Stimulated activated CD8-positive, alpha-beta memory T cell treated with anti-CD3 and anti-CD28 coated beads, Interleukin-4, amount 100 ng/mL, for 1 hour (primary cell): ENCODE results near the gene POLR2L.

Source experiments
- DNase-seq, 2 donors: peaks; one replicate each; pipeline ENCODE4 v3.0.0-alpha.2; 2020; ENCODE audit warnings: low read depth in 2 of 2, low spot score in 1 of 2

The POLR2L gene

DNA sequence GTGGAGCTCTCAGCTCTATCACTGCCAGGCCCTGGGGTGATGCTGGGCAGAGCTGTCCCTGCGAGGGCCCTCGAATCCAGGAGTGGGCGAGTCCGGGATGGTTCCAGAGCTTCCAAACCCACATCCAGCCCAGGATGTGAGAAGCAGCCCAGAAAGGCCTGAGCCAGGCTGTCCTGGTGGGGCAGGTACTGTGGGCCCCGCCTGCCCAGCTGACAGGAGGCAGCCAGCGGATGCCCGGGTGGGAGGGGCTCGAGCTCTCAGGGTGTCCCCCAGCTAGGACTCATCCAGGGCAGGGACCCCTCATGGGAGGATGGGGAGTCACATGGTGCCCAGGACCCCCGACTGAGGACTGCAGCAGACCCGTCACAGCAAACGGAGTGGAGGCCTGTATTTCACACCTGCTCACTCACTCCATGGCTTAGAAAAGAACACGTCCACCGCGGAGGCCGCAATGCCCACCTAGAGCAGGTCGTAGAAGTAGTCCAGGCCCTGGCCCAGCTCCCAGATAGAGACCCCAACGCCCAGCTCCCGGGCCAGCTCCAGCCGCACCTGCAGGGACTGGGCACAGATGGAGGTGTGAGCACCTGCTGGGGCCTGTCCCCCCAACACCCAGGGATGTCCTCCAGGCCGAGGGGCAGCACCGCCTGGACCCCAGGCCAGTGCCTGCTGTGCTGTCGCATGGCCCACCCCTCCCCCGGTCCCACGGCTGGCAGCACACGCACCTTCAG is 27.2 kb upstream of the POLR2L start:
- DNase-seq, result no peak

DNA sequence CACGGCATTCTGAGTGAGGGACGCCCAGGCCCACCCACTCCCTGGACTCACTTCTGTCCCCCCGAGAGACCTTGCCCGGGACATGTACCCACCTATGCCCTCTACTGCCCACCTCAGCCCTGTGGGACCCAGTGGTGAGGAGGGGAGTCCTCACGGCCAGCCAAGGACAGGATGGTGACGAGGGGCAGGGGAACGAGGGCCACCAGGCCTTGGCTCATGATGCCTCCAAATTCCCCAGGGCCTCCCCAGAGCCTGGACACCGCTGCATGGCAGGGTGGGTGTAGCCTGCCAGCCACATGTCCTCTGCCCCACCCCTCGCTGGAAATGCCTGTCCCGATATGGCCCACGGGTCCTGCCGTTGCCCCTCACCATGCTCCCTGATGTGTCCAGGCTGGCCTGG is 26.5 kb upstream of the POLR2L start:
- no peak for DNase-seq

DNA sequence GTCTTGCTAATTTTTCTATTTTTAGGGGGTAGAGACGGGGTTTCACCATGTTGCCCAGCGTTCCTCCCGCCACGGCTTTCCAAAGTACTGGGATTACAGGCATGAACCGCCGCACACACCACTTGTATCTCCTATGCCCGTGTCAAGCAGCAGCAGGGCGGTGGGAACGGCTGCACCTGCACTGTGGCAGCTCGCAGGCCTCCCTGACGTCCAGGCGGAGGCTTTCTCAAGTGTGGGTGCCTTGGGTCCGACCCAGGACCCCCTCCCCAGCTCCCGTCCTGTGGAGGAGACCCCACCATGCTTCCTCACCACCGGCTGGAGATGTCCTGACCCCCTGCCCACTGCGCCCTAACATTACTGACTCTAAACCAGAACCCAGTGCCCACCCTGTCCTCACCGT is 26.1 kb upstream of the POLR2L start:
- DNase-seq, result no peak

DNA sequence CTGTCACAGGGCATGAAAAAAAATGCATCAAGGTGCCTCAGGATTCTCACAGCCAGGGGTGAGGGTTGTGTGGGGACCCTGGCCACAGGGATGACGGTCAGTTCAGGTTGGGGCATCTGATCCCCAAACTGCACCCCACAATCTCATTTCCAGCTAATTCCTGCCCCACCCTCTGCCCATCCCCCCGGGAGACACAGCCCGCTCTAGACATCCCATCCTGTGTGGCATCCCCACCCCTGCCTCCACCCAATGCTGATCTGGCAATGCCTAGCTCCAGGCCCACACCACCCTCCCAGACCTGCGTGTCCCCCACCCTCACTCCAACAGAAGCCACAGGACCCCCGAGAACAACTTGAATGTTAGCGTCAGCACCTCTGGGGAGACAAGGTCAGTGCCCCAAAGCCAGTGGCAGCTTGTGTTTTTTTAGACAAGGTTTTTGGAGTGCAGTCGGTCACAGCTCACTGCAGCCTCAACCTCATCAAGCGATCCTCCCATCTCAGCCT is 25.6 kb upstream of the POLR2L start:
- no peak for DNase-seq

DNA sequence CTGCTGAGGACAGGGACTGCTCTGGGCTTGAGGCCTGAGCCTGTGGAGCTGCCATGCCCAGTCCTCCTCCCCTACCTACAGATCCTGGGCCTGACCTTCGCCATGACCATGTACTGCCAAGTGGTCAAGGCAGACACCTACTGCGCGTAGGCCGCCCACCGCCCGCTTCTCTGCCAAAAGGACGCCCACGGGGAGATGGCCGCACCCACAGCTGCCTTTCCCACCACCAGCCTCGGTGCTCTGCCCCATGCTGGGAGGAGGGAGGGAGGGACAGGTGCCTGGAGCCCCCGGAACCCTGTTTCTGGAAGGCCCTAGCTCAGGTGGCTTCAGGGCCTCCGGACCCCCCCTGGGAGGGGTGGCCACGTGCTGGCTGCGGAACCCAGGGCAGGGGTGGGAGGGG is 24.2 kb upstream of the POLR2L start:
- no peak for DNase-seq

DNA sequence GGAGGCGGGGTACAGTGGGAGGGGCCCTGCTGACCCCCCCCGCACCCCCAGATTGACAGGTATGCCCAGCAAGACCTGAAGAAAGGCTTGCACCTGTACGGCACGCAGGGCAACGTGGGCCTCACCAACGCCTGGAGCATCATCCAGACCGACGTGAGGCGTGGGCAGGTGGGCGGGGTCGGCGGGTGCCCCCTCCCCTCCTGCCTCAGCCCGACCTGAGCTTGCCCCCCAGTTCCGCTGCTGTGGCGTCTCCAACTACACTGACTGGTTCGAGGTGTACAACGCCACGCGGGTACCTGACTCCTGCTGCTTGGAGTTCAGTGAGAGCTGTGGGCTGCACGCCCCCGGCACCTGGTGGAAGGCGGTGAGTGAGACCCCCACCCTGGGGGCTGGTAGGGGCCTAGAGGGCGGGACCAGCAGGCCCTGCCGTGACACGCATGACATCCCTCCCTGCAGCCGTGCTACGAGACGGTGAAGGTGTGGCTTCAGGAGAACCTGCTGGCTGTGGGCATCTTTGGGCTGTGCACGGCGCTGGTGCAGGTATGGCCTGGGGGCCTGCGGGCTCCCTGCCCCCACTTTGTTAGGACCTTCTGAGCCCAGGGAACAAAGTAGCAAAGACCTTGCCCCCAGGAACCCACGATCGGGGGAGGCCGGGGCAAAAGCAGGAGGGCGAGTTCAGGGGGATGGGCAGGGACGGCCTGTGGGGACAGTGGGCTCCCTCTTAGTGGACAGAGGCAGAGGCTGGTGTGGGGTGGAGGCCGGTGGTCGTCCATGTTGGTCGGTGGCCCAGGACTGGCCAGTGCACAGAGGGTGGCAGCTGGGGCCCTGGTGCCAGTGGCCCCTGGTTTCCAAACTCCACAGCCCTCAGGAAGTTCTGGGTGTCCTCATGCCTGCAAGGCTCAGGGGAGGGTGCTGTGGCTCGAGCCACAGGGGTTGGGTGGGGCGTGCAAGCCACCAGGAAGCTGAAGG is 23.4 kb upstream of the POLR2L start:
- DNase-seq, result no peak

DNA sequence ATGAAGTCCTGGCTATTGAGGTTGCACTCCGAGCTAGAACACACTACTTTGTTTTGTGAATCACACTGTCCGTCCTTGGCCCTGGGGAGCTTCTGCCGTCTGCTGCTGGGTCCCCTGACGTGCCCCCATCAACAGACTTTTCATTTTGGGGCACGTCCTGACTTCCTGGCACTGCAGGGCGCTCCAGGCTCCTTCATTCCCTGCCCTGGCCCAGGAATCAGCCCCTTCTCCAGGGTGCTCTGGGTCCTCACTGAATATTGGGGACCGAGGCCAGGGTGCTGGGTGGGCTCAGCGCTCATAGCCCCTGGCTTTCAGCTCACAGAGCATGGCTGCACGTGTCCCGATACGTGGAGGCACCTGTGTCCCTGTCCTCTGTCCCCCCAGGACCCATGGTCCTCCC is 22.6 kb upstream of the POLR2L start:
- DNase-seq, result no peak

DNA sequence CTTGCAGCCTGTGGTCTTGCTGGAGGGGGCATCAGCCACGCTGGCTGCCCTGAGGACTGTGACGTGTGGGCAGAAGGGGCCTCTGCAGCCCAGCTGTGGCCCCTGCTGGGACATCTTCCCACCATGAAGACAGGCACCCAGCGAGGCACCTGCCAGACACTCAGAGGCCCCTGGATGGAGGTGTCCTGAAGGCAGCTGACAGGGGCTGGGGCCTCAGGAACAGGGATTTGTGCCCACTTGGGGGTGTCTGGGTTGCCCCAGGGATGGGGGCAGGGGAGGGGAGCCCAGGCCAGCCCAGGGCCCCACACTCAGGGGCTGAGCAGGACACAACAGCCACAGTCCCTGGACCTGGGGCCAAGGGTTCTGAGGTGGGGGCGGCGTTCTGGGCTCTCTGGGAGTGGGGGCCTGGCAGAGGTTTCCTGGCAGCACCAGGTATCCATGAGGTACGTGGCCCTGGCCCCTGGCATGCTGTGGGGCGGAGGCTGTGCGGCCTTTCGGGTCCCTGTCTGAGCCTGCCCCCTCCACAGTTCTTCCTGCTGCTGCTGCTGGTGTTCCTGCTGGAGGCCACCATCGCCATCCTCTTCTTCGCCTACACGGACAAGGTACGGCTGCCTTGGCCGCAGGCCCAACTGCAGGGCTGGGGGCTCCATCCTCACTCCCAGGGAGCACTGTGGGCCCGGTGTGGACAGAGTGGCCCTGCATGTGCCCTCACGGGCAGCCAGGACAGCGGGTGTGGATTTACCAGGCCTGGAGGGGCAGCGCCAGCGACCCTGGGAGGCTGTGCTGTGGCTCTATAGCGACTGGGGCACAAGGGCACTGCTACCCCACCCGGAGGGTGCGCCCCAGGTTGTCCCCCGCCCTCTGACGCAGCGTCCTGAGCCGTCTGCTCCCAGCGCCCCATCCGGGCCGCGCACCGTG is 21.8 kb upstream of the POLR2L start:
- DNase-seq, result no peak

DNA sequence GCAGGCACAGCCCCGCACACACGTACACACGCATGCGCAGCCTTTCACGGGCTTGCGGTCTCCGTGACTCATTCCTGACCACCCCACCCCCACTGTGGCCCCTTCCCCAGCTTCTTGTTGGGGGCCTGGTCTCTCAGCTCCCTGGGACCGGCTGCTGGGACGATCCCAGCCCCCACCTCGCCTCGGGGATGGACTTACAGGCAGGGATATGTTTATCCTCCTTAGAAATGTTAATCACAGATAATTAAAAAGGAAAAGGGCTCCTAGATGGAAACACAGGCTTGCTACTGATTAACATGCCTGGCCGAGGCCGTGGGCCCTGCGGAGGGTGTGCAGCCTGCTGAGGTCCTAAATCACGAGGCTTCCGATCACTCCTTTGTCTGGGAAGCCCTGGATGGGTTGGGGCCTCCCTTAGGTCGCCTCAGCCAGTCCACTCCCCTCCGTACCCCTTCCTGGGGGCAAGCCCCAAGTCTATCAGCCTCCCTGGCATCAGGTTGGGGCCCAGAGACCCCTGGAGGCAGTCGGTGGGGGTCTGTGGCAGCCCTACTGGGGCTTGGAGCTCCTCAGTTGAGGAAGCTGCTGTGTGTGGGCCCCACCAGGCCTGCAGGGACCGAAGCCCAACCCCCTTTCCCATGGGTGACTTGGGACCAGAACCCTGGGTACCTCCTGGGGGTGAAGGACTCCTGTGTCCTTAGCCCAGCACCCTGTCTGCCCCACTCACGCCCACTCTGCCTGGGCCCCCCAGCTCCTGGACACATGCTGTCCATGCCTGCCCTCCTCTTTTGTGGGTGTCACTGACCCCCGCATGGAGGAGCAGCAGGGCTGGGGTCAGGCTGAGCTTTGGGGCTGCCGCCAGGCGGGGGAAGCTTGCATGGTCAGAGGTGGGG is 20.9 kb upstream of the POLR2L start:
- DNase-seq, result no peak

DNA sequence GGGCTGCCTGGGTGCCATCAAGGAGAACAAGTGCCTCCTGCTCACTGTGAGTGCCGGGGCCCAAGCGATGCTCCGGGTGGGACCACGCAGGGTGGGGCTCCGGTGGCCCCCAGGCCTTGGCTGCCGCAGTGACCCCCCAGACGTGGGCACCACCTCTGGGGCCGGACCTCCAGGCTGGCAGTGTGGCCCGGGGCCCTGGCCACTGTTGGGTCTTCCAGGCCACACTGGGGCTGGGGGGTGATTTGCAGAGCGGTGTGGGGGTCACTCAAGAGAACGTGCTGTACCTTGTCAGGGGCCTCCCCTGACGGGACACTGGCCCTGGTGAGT is 20.3 kb upstream of the POLR2L start:
- DNase-seq, result no peak

DNA sequence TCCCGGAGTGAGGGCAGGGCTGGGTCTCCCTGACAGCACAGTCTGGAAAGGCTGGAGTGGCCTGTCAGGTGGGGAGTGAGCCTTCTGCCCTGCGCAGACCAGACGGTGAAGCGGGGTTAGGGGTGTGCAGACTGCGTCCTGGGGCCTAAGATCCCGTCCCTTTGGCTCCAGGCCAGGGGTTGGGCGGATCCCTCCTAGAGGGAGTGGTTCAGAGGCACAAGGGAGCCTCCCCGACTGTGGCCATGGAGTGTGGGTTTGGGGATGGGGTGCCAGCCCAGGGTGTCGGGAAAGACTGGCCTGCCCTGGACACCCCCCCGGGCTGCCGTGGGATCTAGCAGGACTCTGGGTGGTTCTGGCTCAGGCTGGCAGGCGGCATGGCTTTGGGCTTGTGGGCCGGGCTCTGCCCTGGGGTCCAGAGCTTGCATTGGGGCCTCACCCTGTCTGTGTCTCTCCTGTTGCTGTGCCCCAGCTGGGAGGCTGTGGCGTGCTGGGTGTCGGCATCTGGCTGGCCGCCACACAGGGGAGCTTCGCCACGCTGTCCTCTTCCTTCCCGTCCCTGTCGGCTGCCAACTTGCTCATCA is 19.8 kb upstream of the POLR2L start:
- no peak for DNase-seq

DNA sequence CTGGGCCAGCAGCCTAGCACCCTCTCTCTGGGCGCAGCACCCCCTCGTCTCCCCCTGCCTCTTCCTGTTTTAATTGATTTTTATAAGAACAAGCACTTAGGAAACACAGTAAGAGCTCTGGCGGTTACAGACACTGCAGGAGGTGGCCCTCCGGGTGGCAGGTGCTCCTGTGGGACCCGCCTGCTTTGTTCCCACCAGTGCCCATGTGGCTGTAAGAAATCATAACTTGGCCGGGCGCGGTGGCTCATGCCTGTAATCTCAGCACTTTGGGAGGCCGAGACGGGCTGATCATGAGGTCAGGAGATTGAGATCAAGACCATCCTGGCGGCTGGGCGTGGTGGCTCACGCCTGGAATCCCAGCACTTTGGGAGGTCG is 18.8 kb upstream of the POLR2L start:
- DNase-seq, result no peak

DNA sequence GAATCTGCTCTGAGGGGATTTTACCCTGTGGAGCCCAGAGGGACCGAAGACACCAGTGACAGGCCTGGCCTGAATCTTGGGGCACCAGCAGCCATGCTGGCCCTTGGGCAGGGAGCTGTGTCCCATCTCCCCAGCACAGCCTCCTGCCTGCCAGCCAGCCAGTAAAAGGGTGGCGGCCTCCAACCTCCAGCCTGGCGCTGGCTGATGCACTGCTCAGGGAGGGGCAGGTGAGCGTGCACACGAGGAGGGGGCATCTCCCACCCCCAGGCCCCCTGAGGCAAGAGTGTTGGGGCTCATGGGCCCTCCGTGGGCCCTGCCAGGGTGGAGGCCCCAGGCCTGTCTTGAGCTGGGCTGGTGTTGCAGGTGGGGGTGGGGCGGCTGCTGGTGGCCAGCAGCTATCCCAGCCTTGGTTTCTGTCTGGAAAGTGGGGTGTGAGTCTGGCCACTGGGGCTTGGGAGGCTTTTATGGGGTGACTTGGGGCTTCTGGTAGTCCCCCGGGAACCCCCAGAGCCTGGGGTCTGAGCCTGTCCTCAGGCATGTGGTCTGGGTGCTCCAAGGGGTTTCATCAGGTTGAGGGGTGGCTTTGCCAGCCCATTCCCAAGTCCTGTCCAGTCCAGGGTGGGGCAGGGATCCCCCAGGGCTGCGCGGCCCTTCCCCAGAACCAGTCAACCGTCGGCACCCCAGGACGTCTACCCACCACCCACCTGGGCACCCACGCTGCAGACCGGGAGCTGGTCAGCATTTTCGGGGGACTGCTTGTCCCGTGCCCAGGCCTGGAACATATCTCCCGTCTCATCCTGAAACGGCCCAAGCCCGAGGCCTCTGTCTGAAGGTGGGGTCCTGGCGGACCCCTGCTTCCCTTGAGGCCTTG is 18.1 kb upstream of the POLR2L start:
- DNase-seq, result no peak

DNA sequence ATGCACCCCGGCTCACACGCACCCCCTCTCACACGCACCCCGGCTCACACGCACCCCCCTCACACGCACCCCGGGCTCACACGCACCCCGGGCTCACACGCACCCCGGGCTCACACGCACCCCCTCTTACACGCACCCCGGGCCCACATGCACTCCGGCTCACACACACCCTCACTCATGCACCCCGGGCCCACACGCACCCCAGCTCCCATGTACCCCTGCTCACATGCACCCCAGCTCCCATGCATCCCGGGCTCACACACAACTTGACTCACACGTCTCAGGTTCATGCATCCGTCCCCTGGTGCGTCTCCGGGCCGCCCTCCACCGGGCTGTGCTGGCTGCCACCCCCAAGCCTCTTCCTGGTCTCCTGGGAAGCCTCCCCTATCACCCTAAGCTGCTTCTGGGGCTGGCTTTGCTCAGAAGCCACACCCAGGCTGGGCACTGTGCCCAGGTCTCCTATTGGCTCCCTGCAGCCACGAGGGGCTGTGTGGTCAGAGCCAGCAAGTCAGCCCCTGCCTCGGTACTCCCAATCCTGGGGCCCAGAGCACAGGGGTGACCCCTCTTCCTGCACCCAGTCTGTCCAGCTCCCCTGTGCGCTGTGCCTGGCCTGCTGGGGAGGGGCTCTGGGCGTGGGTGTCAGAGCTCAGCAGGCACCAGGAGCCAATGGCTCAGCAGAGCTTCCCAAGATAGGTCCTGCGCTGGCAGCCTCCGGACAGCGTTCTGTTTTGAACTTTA is 17.2 kb upstream of the POLR2L start:
- DNase-seq, result no peak

DNA sequence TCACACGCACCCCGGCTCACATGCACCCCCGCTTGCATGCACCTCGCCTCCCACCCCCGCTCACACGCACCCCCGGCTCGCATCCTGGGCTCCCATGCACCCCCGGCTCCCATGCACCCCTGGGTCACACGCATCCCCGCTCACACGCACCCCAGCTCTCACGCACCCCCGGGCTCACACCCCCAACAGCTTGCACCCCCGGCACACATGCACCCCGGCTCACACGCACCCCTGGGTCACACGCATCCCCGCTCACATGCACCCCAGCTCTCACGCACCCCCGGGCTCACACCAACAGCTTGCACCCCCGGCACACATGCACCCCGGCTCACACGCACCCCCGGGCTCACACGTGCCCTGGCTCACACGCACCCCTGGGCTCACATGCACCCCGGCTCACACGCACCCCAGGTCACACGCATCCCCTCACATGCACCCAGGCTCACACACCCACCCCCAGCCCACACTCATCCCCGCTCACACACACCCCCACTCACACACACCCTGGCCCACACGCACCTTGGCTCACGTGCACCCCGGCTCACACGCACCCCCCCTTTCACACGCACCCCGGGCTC is 16.5 kb upstream of the POLR2L start:
- DNase-seq, result no peak

DNA sequence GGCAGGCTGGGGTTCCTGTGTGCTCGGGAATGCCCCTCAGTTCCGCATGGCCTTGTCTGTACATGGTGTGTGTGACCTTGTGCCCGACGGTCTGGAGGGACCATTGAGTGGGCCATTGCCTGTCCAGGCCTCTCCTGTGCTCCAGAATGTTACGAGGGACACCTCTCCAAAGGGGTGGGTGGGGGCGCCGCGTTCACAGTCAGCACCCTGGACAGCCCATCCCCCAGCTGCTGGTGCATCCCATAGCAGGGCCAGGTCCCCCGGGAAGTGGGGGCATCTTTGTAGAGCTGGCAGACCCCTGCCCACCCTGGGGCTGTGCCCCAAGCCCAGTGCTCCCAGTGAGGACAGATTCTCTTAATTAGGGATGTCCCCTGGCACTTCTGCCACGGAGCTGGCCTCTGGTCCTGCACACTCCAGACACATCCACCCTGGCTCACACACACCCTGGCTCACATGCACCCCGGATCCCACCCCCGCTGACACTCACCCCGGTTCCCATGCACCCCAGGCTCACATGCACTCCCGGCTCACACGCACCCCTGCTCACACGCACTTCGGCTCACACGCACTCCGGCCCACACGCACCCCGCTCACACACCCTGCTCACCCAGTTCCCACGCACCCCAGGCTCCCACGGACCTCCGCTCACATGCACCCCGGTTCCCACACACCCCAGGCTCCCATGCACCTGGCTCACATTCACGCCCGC is 15.9 kb upstream of the POLR2L start:
- no peak for DNase-seq

DNA sequence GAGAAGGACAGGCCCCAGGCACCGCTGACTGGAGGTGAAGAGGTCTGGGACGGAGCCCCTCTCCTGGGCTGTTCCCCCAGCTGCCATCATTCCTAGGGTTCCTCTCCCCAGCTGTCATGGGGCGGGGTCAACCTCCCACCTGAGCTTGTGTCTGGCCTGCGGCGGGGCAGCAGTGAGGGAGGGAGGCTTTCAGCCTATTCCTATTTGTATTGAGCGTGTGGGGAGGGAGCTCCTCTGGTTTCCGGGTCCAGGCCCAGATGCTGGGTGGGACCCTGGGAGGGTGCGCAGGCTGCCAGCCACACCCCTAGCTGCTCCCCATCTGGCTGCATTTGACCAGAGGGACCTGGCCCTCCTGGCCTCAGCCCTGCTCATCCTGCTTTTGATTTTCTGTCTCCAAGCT is 14.1 kb upstream of the POLR2L start:
- no peak for DNase-seq
